HCT116 (cell line): ENCODE measurements around the gene PREX1. TPM values are rescaled to one million over a fixed set of nuclear protein-coding genes. Genes with fewer than 3 reads are reported as not detected.

Experiments used
- ATAC-seq: fragments of 200-7000 bp; cut with Tn5 transposase; 2 replicates; pipeline ENCODE4 v1.9.1; 2020; ENCODE audit warnings: mild to moderate bottlenecking, moderate library complexity
- BruUV-seq: library from RNA; stranded (reverse); fragments of 400-500 nt; replicated peaks from 2 replicates; lab custom pipeline; 2021; lab: Mats Ljungman, UMichigan
- CTCF ChIA-PET: fragments of 300-600 bp; sonication (Branson Sonifier 250); formaldehyde crosslinking; loops from one replicate; lab custom pipeline; 2021; ENCODE audit warnings: antibody characterized with exemption; lab: Charles Lee
- POLR2A ChIA-PET: fragments of 300-600, 350-600 bp; sonication (Branson Sonifier 250); formaldehyde crosslinking; loops from one replicate; lab custom pipeline; 2021; ENCODE audit warnings: antibody characterized with exemption; lab: Charles Lee
- RAD21 ChIA-PET, 2 experiments: fragments of 300-600 bp; sonication (Branson Sonifier 250); formaldehyde crosslinking; loops; one replicate each; lab custom pipeline; 2023; ENCODE audit warnings: low total read pairs in 2 of 2; ENCODE audit not compliant: uncharacterized antibody in 2 of 2, unreplicated experiment in 2 of 2, low non-redundant PET in 1 of 2; lab: Charles Lee
- DNase-seq: peaks from one replicate; pipeline ENCODE4 v3.0.0-alpha.2; 2010; ENCODE audit warnings: low read depth, low spot score
- H2AFZ ChIP-seq: fragments of 200-600 bp; shearing (Covaris generic), sonication (generic); 2 replicates; pipeline ENCODE4 v1.6.1; 2017; ENCODE audit warnings: low read depth, mixed run types, mixed read lengths, antibody characterized with exemption, low read length; ENCODE audit not compliant: poor library complexity, severe bottlenecking
- H3K27ac ChIP-seq: 2 replicates; pipeline ENCODE4 v1.5.1; 2012; ENCODE audit warnings: low read depth, low read length
- H3K27me3 ChIP-seq: fragments of 200-600 bp; sonication (generic); 2 replicates; pipeline ENCODE4 v1.6.1; 2016; ENCODE audit warnings: mixed run types, low read length, mixed read lengths; ENCODE audit not compliant: insufficient read depth
- H3K36me3 ChIP-seq, 2 experiments: fragments of 200-500 bp in 1 of 2; fragments of 200-600 bp in 1 of 2; sonication (Bioruptor generic) in 1 of 2; sonication (generic) in 1 of 2; 2 replicates each; pipeline versions ENCODE4 v1.5.1 to v1.6.1; 2014 to 2016; ENCODE audit warnings: low read length in 2 of 2, inconsistent platforms in 1 of 2, mixed read lengths in 1 of 2, mixed run types in 1 of 2; ENCODE audit not compliant: insufficient read depth in 2 of 2, control insufficient read depth in 1 of 2
- H3K4me1 ChIP-seq, 2 experiments: fragments of 200-600 bp in 1 of 2; sonication (generic) in 1 of 2; 2 replicates each; pipeline versions ENCODE4 v1.5.1 to v1.6.1; 2012 to 2017; ENCODE audit warnings: low read length in 2 of 2, inconsistent platforms in 1 of 2, mild to moderate bottlenecking in 1 of 2, mixed read lengths in 1 of 2, mixed run types in 1 of 2, moderate library complexity in 1 of 2; ENCODE audit not compliant: insufficient read depth in 2 of 2, control insufficient read depth in 1 of 2
- H3K4me2 ChIP-seq: fragments of 200-600 bp; sonication (generic); 2 replicates; pipeline ENCODE4 v1.6.1; 2017; ENCODE audit warnings: mixed run types, low read length, mixed read lengths
- H3K4me3 ChIP-seq, 2 experiments: fragments of 200-600 bp in 1 of 2; sonication (generic) in 1 of 2; replicated peaks in 1 of 2; 2 replicates each; pipeline ENCODE4 v1.5.1; 2011 to 2016; ENCODE audit warnings: low read length in 2 of 2, control low read depth in 1 of 2, low read depth in 1 of 2, mild to moderate bottlenecking in 1 of 2, mixed read lengths in 1 of 2, mixed run types in 1 of 2
- H3K79me2 ChIP-seq: fragments of 200-600 bp; sonication (generic); 2 replicates; pipeline ENCODE4 v1.6.1; 2017; ENCODE audit warnings: mild to moderate bottlenecking, mixed run types, low read length, moderate library complexity, mixed read lengths; ENCODE audit not compliant: insufficient read depth
- H3K9ac ChIP-seq: fragments of 200-600 bp; sonication (generic); 2 replicates; pipeline ENCODE4 v1.6.1; 2016; ENCODE audit warnings: low read length, mixed read lengths
- H3K9me2 ChIP-seq: fragments of 200-600 bp; sonication (generic), shearing (Covaris generic); 2 replicates; pipeline ENCODE4 v1.6.1; 2017; ENCODE audit warnings: mixed run types, mild to moderate bottlenecking, moderate library complexity; ENCODE audit not compliant: insufficient read depth
- H3K9me3 ChIP-seq, 2 experiments: fragments of 200-500 bp in 1 of 2; fragments of 200-600 bp in 1 of 2; sonication (Bioruptor generic) in 1 of 2; sonication (generic) in 1 of 2; 2 replicates each; pipeline ENCODE4 v1.6.1; 2014 to 2017; ENCODE audit warnings: low read length in 2 of 2, mixed read lengths in 2 of 2, inconsistent platforms in 1 of 2, low read depth in 1 of 2, mild to moderate bottlenecking in 1 of 2, mixed run types in 1 of 2, moderate library complexity in 1 of 2; ENCODE audit not compliant: control insufficient read depth in 1 of 2, insufficient read depth in 1 of 2
- H4K20me1 ChIP-seq: fragments of 200-600 bp; sonication (generic), shearing (Covaris generic); 2 replicates; pipeline ENCODE4 v1.6.1; 2017; ENCODE audit warnings: mixed run types, mild to moderate bottlenecking, moderate library complexity; ENCODE audit not compliant: insufficient read depth
- CEBPB ChIP-seq: IDR thresholded peaks from 2 replicates; pipeline ENCODE4 v1.6.1; 2012; ENCODE audit warnings: low read depth
- EGR1 ChIP-seq: IDR thresholded peaks from 2 replicates; pipeline ENCODE4 v1.6.1; 2012; ENCODE audit warnings: low read depth
- ELF1 ChIP-seq: IDR thresholded peaks from 2 replicates; pipeline ENCODE4 v1.6.1; 2012; ENCODE audit warnings: low read depth, borderline replicate concordance
- FOSL1 ChIP-seq: IDR thresholded peaks from 2 replicates; pipeline ENCODE4 v1.6.1; 2012; ENCODE audit warnings: low read depth
- JUND ChIP-seq: IDR thresholded peaks from 2 replicates; pipeline ENCODE4 v1.6.1; 2012
- MAX ChIP-seq: IDR thresholded peaks from 2 replicates; pipeline ENCODE4 v1.6.1; 2012
- POLR2A ChIP-seq: IDR thresholded peaks from 2 replicates; pipeline ENCODE4 v1.7.0; 2011; ENCODE audit warnings: borderline replicate concordance; ENCODE audit not compliant: insufficient read depth, insufficient read length; ENCODE audit errors: extremely low read depth
- POLR2AphosphoS5 ChIP-seq: IDR thresholded peaks from 2 replicates; pipeline ENCODE4 v1.6.1; 2011; ENCODE audit warnings: mild to moderate bottlenecking, low read depth, low read length, moderate library complexity
- RAD21 ChIP-seq: IDR thresholded peaks from 2 replicates; pipeline ENCODE4 v1.6.1; 2012; ENCODE audit warnings: low read depth, mild to moderate bottlenecking
- REST ChIP-seq: IDR thresholded peaks from 2 replicates; pipeline ENCODE4 v1.6.1; 2012; ENCODE audit warnings: low read depth
- SP1 ChIP-seq: IDR thresholded peaks from 2 replicates; pipeline ENCODE4 v1.6.1; 2012; ENCODE audit warnings: low read depth
- SRF ChIP-seq: IDR thresholded peaks from 2 replicates; pipeline ENCODE4 v1.6.1; 2012; ENCODE audit warnings: low read depth
- TCF7L2 ChIP-seq: IDR thresholded peaks from 2 replicates; pipeline ENCODE4 v1.7.0; 2011; ENCODE audit warnings: borderline replicate concordance, inconsistent platforms; ENCODE audit not compliant: insufficient read depth, insufficient read length; ENCODE audit errors: extremely low read depth
- ZBTB33 ChIP-seq: IDR thresholded peaks from 2 replicates; pipeline ENCODE4 v1.6.1; 2011; ENCODE audit warnings: mild to moderate bottlenecking, low read length, moderate library complexity; ENCODE audit not compliant: insufficient replicate concordance; ENCODE audit errors: extremely low read depth
- ZFX ChIP-seq: fragments of 450-650 bp; IDR thresholded peaks from 2 replicates; pipeline ENCODE4 v1.6.1; 2017
- ZNF274 ChIP-seq: fragments of 200-500 bp; sonication (Bioruptor generic); IDR thresholded peaks from 2 replicates; pipeline ENCODE4 v1.6.1; 2014; ENCODE audit warnings: mild to moderate bottlenecking, low read depth, low read length, inconsistent platforms
- intact Hi-C: fragments of 100-400 bp; cut with micrococcal nuclease; formaldehyde crosslinking; loops from 2 replicates; pipeline ENCODE4 v1.10.0; 2022
- total RNA-seq: library from RNA; stranded (reverse); gene quantifications from one replicate; pipeline ENCODE4 v1.2.1, GENCODE V29; 2021; ENCODE audit not compliant: unreplicated experiment
- TF ChIP-seq, protein P1 (sequence below): IDR thresholded peaks from 2 replicates; pipeline ENCODE4 v1.6.1; 2012
- TF ChIP-seq, protein P2 (sequence below), 3 experiments: fragments of 200-600 bp in 1 of 3; sonication (generic) in 1 of 3; IDR thresholded peaks in 2 of 3; conservative IDR thresholded peaks in 1 of 3; 2 replicates each; pipeline ENCODE4 v1.5.1; 2012 to 2017; ENCODE audit warnings: low read depth in 2 of 3, low read length in 2 of 3, antibody characterized with exemption in 1 of 3, borderline replicate concordance in 1 of 3, control low read depth in 1 of 3, mild to moderate bottlenecking in 1 of 3, mixed read lengths in 1 of 3, mixed run types in 1 of 3, moderate library complexity in 1 of 3; ENCODE audit not compliant: insufficient read depth in 1 of 3

The PREX1 gene
- total RNA-seq, 1 experiment from 2014 or later, result 6.1 TPM

- no peak for TF ChIP-seq MAX
- no peak for TF ChIP-seq ZBTB33
- TF ChIP-seq SP1, result no peak
- TF ChIP-seq ZFX, result no peak
- no peak for TF ChIP-seq RAD21
- no peak for TF ChIP-seq POLR2A
Measured at GRCh38 chr20:48613926-48614325, 213.9 kb downstream of the PREX1 start (continued).

GRCh38 chr20:48612335-48612734 lies 215.5 kb downstream of the PREX1 start:
- H3K36me3 ChIP-seq, result no peaks in the 10 kb centered on the region
- no peaks in the 10 kb centered on the region for H4K20me1 ChIP-seq
- no peaks in the 10 kb centered on the region for H3K79me2 ChIP-seq
- ChIA-PET POLR2A (no interaction called here), RAD21 (no interaction called here), CTCF (no interaction called here)
- peaks cover 6% of the 10 kb centered on the region; the same call in 1 of the 2 replicates for H3K27me3 ChIP-seq
- H3K27ac ChIP-seq, result no peak overlapping the region
- intact Hi-C loops, result no loop called here
- H3K4me1 ChIP-seq, result peaks cover 0 to 6% of the 10 kb centered on the region in 2 experiments; a peak in 1 of 4 replicates
- no peaks in the 10 kb centered on the region for H3K9me3 ChIP-seq
- no peaks in the 10 kb centered on the region for H3K9me2 ChIP-seq
- no TSS peak for BruUV-seq
- H3K4me2 ChIP-seq, result no peak overlapping the region
- TF ChIP-seq REST, result no peak
- no peak for TF ChIP-seq POLR2AphosphoS5
- no peak for TF ChIP-seq RAD21
- TF ChIP-seq TCF7L2, result no peak
- no peak for TF ChIP-seq ZNF274
- TF ChIP-seq CEBPB, result no peak
- no peak for TF ChIP-seq FOSL1
- no peak for TF ChIP-seq SRF
- no peak for TF ChIP-seq JUND
- TF ChIP-seq, protein P1, sequence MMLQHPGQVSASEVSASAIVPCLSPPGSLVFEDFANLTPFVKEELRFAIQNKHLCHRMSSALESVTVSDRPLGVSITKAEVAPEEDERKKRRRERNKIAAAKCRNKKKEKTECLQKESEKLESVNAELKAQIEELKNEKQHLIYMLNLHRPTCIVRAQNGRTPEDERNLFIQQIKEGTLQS, result no peak
- no peak for TF ChIP-seq EGR1
- no peak for TF ChIP-seq ELF1
- TF ChIP-seq, protein P2, sequence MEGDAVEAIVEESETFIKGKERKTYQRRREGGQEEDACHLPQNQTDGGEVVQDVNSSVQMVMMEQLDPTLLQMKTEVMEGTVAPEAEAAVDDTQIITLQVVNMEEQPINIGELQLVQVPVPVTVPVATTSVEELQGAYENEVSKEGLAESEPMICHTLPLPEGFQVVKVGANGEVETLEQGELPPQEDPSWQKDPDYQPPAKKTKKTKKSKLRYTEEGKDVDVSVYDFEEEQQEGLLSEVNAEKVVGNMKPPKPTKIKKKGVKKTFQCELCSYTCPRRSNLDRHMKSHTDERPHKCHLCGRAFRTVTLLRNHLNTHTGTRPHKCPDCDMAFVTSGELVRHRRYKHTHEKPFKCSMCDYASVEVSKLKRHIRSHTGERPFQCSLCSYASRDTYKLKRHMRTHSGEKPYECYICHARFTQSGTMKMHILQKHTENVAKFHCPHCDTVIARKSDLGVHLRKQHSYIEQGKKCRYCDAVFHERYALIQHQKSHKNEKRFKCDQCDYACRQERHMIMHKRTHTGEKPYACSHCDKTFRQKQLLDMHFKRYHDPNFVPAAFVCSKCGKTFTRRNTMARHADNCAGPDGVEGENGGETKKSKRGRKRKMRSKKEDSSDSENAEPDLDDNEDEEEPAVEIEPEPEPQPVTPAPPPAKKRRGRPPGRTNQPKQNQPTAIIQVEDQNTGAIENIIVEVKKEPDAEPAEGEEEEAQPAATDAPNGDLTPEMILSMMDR (IDR thresholded peaks at IDR 0.05 in 2 of 3, conservative IDR thresholded peaks at IDR 0.05 in 1 of 3; ENCODE audit: borderline replicate concordance in 1 of 3, insufficient read depth in 1 of 3, low read depth in 2 of 3, low read length in 2 of 3), result no peak
- TF ChIP-seq SP1, result no peak
- no peak for TF ChIP-seq MAX
- TF ChIP-seq ZFX, result no peak
- no peak for ATAC-seq
- no peak overlapping the region for H2AFZ ChIP-seq
- H3K4me3 ChIP-seq, result no peak overlapping the region
- no peak overlapping the region for H3K9ac ChIP-seq
- DNase-seq, result no peak
